Choroid plexus epithelial cell (primary cell): ENCODE measurements around the gene KCNQ1.

ENCODE experiments used
- DNase-seq: peaks from one replicate; pipeline ENCODE4 v3.0.0-alpha.2; 2010; ENCODE audit warnings: low read depth
- H3K4me3 ChIP-seq: 2 replicates; pipeline ENCODE4 v1.5.1; 2011; ENCODE audit warnings: low read depth, mild to moderate bottlenecking, control low read depth, low read length, moderate library complexity
- CTCF ChIP-seq: conservative IDR thresholded peaks from 2 replicates; pipeline ENCODE4 v1.5.1; 2011; ENCODE audit warnings: low read depth, mild to moderate bottlenecking, control low read depth, inconsistent platforms, low read length, moderate library complexity

The KCNQ1 gene

GRCh38 chr11:2857918-2858317 lies 413.1 kb downstream of the KCNQ1 start:
- no peak for TF ChIP-seq CTCF
- DNase-seq, result no peak
- no peak overlapping the region for H3K4me3 ChIP-seq

- no peak overlapping the region for H3K4me3 ChIP-seq
- DNase-seq, result no peak
- no peak for TF ChIP-seq CTCF
These were observed 414.3 kb downstream of the KCNQ1 start for GRCh38 chr11:2858995-2859698.

GRCh38 chr11:2859699-2860037 lies 414.9 kb downstream of the KCNQ1 start:
- no peak for TF ChIP-seq CTCF
- H3K4me3 ChIP-seq, result no peak overlapping the region
- no peak for DNase-seq

GRCh38 chr11:2860636-2861035 lies 415.8 kb downstream of the KCNQ1 start:
- no peak for TF ChIP-seq CTCF
- DNase-seq, result peak; percentile 68
- H3K4me3 ChIP-seq, result no peak overlapping the region

GRCh38 chr11:2862395-2863275 lies 417.8 kb downstream of the KCNQ1 start:
- no peak for DNase-seq
- no peak overlapping the region for H3K4me3 ChIP-seq
- no peak for TF ChIP-seq CTCF

- no peak for DNase-seq
- no peak overlapping the region for H3K4me3 ChIP-seq
- no peak for TF ChIP-seq CTCF
These were observed 418.4 kb downstream of the KCNQ1 start for GRCh38 chr11:2863276-2863618.
